ENCODE measurements around the gene SAMD4A. TPM values are rescaled to one million over a fixed set of nuclear protein-coding genes. Genes with fewer than 3 reads are reported as not detected.

The SAMD4A gene
- total RNA-seq, 1 donor: 61.3 TPM

DNA sequence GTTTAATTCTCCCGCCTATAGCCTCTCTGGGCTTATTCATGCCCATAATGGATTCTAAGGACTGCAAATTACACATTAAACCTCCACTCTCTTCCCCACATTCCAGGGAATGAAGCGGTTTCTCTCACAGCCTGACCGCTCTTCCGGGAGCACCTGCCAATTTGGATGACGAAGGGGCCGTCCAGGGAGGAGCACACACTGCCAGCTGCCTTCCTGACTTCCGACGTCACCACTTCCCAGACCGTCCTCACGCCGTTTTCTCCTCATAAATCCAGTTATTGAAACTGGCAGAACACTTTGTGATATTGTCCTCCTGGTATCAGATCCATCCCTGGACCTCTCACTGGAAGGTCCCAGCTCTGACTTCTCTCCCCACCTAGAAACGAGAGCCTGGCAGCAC is 248.1 kb downstream of the SAMD4A start:
- no peak for DNase-seq (ENCODE audit: low read depth)
- H3K4me3 ChIP-seq (ENCODE audit: low read depth, low read length): no peak overlapping the region
- TF ChIP-seq, protein P1, sequence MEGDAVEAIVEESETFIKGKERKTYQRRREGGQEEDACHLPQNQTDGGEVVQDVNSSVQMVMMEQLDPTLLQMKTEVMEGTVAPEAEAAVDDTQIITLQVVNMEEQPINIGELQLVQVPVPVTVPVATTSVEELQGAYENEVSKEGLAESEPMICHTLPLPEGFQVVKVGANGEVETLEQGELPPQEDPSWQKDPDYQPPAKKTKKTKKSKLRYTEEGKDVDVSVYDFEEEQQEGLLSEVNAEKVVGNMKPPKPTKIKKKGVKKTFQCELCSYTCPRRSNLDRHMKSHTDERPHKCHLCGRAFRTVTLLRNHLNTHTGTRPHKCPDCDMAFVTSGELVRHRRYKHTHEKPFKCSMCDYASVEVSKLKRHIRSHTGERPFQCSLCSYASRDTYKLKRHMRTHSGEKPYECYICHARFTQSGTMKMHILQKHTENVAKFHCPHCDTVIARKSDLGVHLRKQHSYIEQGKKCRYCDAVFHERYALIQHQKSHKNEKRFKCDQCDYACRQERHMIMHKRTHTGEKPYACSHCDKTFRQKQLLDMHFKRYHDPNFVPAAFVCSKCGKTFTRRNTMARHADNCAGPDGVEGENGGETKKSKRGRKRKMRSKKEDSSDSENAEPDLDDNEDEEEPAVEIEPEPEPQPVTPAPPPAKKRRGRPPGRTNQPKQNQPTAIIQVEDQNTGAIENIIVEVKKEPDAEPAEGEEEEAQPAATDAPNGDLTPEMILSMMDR (IDR thresholded peaks at IDR 0.05; ENCODE audit: insufficient read depth, low read depth, low read length): no peak

DNA sequence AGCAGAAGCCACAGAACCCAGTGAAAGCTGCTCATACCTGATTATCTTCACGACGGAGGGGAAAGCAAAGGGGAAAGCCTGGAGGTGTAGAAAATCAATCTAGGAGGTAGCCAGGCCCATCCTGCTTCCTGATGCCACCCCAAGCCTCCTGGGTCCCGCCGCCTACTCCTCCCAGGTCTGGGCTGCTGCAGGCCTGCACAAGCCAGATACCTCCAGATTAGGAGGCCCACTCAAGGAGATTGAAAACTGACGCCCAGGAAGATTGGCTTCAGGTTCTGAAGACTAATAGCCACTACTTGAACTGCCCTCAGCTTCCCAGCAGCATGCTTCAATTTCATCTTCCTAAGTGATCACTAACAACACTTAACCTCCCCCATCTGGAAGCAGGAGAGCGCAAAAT is 248.6 kb downstream of the SAMD4A start:
- DNase-seq (ENCODE audit: low read depth): no peak
- TF ChIP-seq, protein P1 (IDR thresholded peaks at IDR 0.05; ENCODE audit: insufficient read depth, low read depth, low read length): no peak
- no peak overlapping the region for H3K4me3 ChIP-seq (ENCODE audit: low read depth, low read length)

DNA sequence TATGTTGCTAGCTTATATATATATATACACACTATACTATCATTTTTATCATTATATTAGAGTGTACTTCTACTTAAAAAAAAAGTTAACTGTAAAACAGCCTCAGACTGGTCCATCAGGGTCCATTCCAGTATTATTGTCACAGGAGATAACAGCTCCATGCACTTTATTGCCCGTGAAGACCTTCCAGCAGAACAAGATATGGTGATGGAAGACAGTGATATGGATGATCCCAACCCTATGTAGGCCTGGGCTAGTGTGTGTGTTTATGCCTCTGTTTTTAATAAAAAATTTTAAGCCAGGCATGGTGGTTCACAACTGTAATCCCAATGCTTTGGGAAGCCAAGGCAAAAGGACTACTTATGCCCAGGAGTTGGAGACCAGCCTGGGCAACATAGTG is 249.5 kb downstream of the SAMD4A start:
- DNase-seq (ENCODE audit: low read depth): no peak
- TF ChIP-seq, protein P1 (IDR thresholded peaks at IDR 0.05; ENCODE audit: insufficient read depth, low read depth, low read length): no peak
- no peak overlapping the region for H3K4me3 ChIP-seq (ENCODE audit: low read depth, low read length)

DNA sequence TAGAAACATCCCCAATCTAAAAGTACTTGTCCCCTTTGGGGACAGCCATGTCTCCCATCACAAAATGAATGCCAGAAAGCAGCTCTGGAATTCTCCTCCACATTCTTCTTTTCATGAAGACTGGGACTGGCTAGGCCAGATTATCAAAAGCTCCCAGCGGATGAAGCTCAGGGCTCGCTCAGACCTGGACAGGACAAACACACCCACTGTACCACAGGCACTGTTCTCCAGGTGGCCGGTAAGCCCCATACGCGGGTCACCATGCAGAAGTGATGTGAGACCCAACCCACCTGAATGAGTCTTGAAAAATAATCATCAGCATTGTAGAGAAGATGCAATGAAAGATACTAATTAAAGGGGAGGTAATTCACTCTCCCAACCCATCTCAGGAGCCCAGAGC is 250.6 kb downstream of the SAMD4A start:
- H3K4me3 ChIP-seq (ENCODE audit: low read depth, low read length): no peak overlapping the region
- TF ChIP-seq, protein P1 (IDR thresholded peaks at IDR 0.05; ENCODE audit: insufficient read depth, low read depth, low read length): no peak
- DNase-seq (ENCODE audit: low read depth): no peak

DNA sequence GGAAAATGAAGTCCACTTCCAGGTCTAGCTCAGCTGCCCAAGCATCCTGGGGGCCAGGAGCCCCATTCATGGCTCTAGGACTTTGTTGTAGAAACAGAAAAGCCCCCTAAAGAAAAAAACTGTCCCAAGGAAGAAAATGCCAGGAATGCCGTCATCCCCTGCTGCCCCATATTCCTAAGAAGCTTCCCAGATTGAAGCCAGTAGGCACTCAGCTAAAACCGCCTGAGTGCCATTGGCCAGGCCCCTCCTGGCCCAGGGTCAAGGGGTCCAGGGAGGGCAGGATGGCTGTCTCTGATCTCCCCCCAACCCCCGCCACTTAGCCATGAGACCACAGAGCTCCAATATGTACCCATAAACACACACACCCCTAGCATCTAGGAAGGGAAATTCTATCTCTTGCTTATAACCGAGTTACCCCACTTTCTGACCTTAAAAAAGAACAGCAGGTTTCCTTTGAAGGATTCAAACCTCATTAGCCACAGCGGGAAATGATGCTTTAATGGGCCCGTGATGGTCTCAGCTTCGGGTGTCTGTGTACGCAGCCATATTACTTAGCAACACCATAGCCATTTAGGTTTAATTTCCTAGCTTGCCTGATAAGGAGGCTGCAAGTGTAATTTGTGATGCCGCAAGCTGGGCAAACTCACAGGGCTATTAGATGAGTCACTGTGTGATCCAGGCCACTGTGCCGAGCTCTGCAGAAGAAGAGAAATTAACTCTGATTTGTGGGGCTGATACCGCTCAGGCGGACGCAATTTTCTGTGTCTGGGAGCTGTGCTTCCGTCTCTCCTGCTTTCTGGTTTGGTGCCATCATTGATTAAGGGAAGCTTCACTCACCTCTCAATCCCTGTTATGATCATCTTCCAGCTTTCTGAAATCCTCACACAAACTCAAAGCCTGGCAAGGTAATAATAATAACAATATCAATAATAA is 251.5 kb downstream of the SAMD4A start:
- DNase-seq (ENCODE audit: low read depth): peak; percentile 90
- H3K4me3 ChIP-seq (ENCODE audit: low read depth, low read length): no peak overlapping the region
- TF ChIP-seq, protein P1 (IDR thresholded peaks at IDR 0.05; ENCODE audit: insufficient read depth, low read depth, low read length): no peak

DNA sequence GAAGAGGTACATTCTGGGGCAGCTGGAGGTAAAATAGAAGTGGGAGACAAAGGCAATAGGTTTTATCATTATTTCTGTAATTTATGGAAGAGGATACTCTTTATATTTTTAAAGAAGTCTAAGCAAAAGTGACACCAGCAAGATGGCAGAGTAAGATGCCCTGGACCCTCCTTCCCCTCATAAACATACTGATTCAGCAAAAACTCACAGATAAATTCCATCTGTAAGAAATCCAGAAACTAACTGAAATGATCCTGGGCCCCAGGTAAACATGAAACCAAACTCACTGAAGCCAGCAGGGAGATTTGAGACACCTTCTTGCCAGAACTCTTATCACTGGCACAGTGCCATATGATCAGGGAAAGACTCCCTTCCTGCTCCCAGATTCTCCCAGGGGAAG is 255.8 kb downstream of the SAMD4A start:
- no peak for DNase-seq (ENCODE audit: low read depth)
- TF ChIP-seq, protein P1 (IDR thresholded peaks at IDR 0.05; ENCODE audit: insufficient read depth, low read depth, low read length): no peak
- H3K4me3 ChIP-seq (ENCODE audit: low read depth, low read length): no peak overlapping the region
